Neutrophil (primary cell): ENCODE data around the gene ARL5A.

Experiments used
- H3K27ac ChIP-seq: fragments of 200-600 bp; sonication (generic); 2 replicates; pipeline ENCODE4 v1.5.1; 2016; ENCODE audit warnings: mild to moderate bottlenecking, moderate library complexity
- H3K27me3 ChIP-seq: fragments of 200-600 bp; sonication (generic); 2 replicates; pipeline ENCODE4 v1.6.0; 2016; ENCODE audit warnings: mild to moderate bottlenecking
- H3K36me3 ChIP-seq: fragments of 200-600 bp; sonication (generic); 2 replicates; pipeline ENCODE4 v1.5.1; 2017
- H3K4me1 ChIP-seq, 2 experiments: fragments of 200-600 bp in 1 of 2; sonication (generic) in 1 of 2; 1 replicate in 1 of 2; 2 replicates in 1 of 2; pipeline versions ENCODE4 v1.5.1 to v1.6.1; 2013 to 2016; ENCODE audit warnings: low read depth in 1 of 2, low read length in 1 of 2, mild to moderate bottlenecking in 1 of 2, moderate library complexity in 1 of 2; ENCODE audit not compliant: control insufficient read depth in 1 of 2, insufficient read depth in 1 of 2
- H3K4me3 ChIP-seq, 2 experiments: fragments of 200-600 bp in 1 of 2; sonication (generic) in 1 of 2; 1 replicate in 1 of 2; 2 replicates in 1 of 2; pipeline ENCODE4 v1.5.1; 2013 to 2016; ENCODE audit warnings: low read depth in 1 of 2, low read length in 1 of 2, mild to moderate bottlenecking in 1 of 2, moderate library complexity in 1 of 2
- H3K9me3 ChIP-seq: fragments of 200-600 bp; sonication (generic); 2 replicates; pipeline ENCODE4 v1.5.1; 2016
- CTCF ChIP-seq: fragments of 200-600 bp; sonication (generic); IDR thresholded peaks from 2 replicates; pipeline ENCODE4 v1.5.1; 2016; ENCODE audit warnings: antibody characterized with exemption

ARL5A gene

GRCh38 chr2:151781642-151782041 lies 46.6 kb downstream of the ARL5A start:
- no peaks in the 10 kb centered on the region for H3K36me3 ChIP-seq
- no peaks in the 10 kb centered on the region for H3K9me3 ChIP-seq
- no peak overlapping the region for H3K27ac ChIP-seq
- no peak for TF ChIP-seq CTCF
- H3K4me1 ChIP-seq: no peaks in the 10 kb centered on the region
- H3K4me3 ChIP-seq: no peak overlapping the region
- no peaks in the 10 kb centered on the region for H3K27me3 ChIP-seq

- no peaks in the 10 kb centered on the region for H3K4me1 ChIP-seq
- no peak overlapping the region for H3K27ac ChIP-seq
- TF ChIP-seq CTCF: no peak
- no peaks in the 10 kb centered on the region for H3K36me3 ChIP-seq
- H3K9me3 ChIP-seq: no peaks in the 10 kb centered on the region
- H3K27me3 ChIP-seq: no peaks in the 10 kb centered on the region
- H3K4me3 ChIP-seq: no peak overlapping the region
These were observed 47.3 kb downstream of the ARL5A start for GRCh38 chr2:151780938-151781337.

- TF ChIP-seq CTCF: no peak
These were observed 50.3 kb downstream of the ARL5A start for GRCh38 chr2:151777935-151778334.

GRCh38 chr2:151777487-151777886 lies 50.7 kb downstream of the ARL5A start:
- Histone ChIP-seq H3K4me3 (no peak overlapping the region), H3K4me1 (no peaks in the 10 kb centered on the region), H3K9me3 (no peaks in the 10 kb centered on the region), H3K36me3 (no peaks in the 10 kb centered on the region), H3K27ac (no peak overlapping the region), H3K27me3 (no peaks in the 10 kb centered on the region)
- TF ChIP-seq CTCF: no peak

More at GRCh38 chr2:151777935-151778334, 50.3 kb downstream of the ARL5A start:
- no peak overlapping the region for H3K4me3 ChIP-seq
- no peaks in the 10 kb centered on the region for H3K36me3 ChIP-seq
- no peaks in the 10 kb centered on the region for H3K9me3 ChIP-seq
- no peak overlapping the region for H3K27ac ChIP-seq
- no peaks in the 10 kb centered on the region for H3K27me3 ChIP-seq
- no peaks in the 10 kb centered on the region for H3K4me1 ChIP-seq

GRCh38 chr2:151776367-151776766 lies 51.9 kb downstream of the ARL5A start:
- no peak for TF ChIP-seq CTCF

More at GRCh38 chr2:151776367-151776766, 51.9 kb downstream of the ARL5A start:
- H3K27ac ChIP-seq: no peak overlapping the region
- H3K36me3 ChIP-seq: no peaks in the 10 kb centered on the region
- no peaks in the 10 kb centered on the region for H3K9me3 ChIP-seq
- H3K4me3 ChIP-seq: no peak overlapping the region
- H3K27me3 ChIP-seq: no peaks in the 10 kb centered on the region
- H3K4me1 ChIP-seq: no peaks in the 10 kb centered on the region
